ENCODE data around the gene ARRDC2. TPM values are rescaled to one million over a fixed set of nuclear protein-coding genes. Genes with fewer than 3 reads are reported as not detected.

Gene ARRDC2
- polyA plus RNA-seq, 4 donors, result 4.4 to 5.8 (median 4.7) TPM

DNA sequence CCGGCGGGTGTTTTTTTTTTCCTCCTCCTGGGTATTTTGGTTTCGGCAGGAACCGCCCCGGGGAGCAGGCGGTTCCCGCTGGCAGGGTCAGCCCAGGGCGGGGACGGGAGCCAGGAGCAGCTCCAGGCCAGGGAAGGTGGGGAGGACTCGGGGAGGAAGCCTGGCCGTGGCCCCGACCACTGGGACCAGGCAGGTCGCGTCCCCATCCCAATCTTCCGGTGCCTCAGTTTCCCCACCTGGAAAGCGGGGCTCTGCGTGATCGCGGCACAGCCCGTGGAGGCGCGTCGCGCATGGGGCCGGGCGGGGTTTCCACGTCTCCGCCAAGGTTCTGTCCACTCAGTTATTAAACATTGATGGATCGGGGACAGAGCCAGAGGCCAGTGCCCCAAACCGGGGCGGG lies 43.9 kb downstream of the ARRDC2 start:
- no peak for DNase-seq (ENCODE audit: low read depth in 4 of 4, low spot score in 3 of 4)

GRCh38 chr19:18053576-18054219 lies 45.7 kb downstream of the ARRDC2 start:
- no peak for DNase-seq (ENCODE audit: low read depth in 4 of 4, low spot score in 3 of 4)

- no peak for DNase-seq (ENCODE audit: low read depth in 4 of 4, low spot score in 3 of 4)
Measured at GRCh38 chr19:18055967-18056366, 48.0 kb downstream of the ARRDC2 start.

- no peak for DNase-seq (ENCODE audit: low read depth in 4 of 4, low spot score in 3 of 4)
Measured at GRCh38 chr19:18057557-18057956, 49.6 kb downstream of the ARRDC2 start.

DNA sequence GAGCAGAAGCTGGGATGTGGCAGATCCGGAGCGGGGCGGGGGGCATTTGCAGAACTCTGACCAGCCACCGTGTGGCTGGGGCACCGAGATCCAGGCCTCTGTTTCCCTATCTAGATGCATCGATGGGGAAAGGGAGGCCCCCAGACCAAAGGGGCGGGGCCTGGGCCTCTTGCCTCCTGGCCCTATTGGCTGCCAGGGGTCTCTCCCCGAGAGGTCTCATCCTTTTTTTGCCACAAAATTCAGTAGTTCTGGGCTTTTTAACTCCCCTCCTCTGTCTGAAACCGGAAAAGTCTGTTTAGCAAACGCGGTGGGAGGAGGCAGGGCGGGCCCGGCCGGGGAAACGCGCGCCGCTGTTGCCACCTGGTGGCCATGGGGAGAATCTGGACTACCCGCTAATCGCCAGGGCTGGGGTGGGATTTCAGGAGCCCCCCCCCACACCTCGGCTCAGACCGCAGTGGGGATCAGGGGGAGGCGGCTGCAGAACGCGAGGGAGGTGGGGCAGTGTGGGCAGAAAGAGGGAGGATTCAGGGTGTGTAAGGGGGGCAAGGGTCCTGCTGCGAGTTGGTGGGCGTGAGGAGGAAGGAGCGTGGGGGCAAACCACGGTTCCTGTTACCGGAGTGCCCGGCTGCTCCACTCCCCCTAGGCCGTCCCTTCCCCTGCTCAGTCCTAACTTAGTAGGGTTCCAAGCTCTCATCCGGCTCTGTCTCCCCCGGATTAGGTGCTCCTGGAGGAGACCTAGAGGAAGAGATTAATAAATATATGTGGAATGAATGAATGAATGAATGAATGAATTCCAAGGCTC lies 50.4 kb downstream of the ARRDC2 start:
- DNase-seq (ENCODE audit: low read depth in 4 of 4, low spot score in 3 of 4), result peak; percentile 65 to 69 (median 66)

GRCh38 chr19:18059297-18059696 lies 51.3 kb downstream of the ARRDC2 start:
- no peak for DNase-seq (ENCODE audit: low read depth in 4 of 4, low spot score in 3 of 4)

DNA sequence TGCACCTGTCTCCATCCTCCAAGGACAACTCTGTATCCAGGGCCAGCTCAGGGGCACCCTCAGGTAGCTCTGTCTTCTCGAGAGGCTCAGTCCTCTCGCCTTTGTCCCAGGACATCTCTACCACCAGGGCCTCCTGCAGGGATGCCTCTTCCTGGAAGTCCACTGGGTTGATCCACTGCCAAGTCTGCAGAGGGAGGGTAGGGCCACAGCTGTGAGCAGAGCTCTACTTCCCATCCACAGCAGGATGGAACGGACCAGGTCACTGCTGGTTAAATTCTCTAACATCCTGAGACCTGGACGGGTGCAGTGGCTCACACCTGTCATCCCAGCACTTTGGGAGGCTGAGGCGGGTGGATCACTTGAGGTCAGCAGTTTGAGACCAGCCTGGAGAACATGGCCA lies 51.9 kb downstream of the ARRDC2 start:
- DNase-seq (ENCODE audit: low read depth in 4 of 4, low spot score in 3 of 4), result no peak

GRCh38 chr19:18060472-18060871 lies 52.5 kb downstream of the ARRDC2 start:
- no peak for DNase-seq (ENCODE audit: low read depth in 4 of 4, low spot score in 3 of 4)

GRCh38 chr19:18062028-18062427 lies 54.1 kb downstream of the ARRDC2 start:
- DNase-seq (ENCODE audit: low read depth in 4 of 4, low spot score in 3 of 4), result no peak

GRCh38 chr19:18063463-18063862 lies 55.5 kb downstream of the ARRDC2 start:
- no peak for DNase-seq (ENCODE audit: low read depth in 4 of 4, low spot score in 3 of 4)

Other genes starting within 250 kb of the ARRDC2 start
- gene B3GNT3, start 213.0 kb upstream of the ARRDC2 start, polyA plus RNA-seq (ENCODE audit: insufficient read length in 4 of 4), result 10 to 100 TPM in 1 of 4 donors, 1 to 10 TPM in 3; 3.9 to 13.5 (median 7.2) TPM
- gene INSL3, start 186.7 kb upstream of the ARRDC2 start, polyA plus RNA-seq (ENCODE audit: insufficient read length in 4 of 4), result under 1 TPM in 3 of 4 donors, not detected in 1; 0.19 to 0.54 (median 0.22) TPM
- 1 to 10 TPM; 2.1 to 3.6 (median 3.0) TPM for gene JAK3, start 160.2 kb upstream of the ARRDC2 start, polyA plus RNA-seq (ENCODE audit: insufficient read length in 4 of 4)
- gene RPL18A, start 148.3 kb upstream of the ARRDC2 start, polyA plus RNA-seq (ENCODE audit: insufficient read length in 4 of 4), result 1,000 to 10,000 TPM in 1 of 4 donors, 100 to 1,000 TPM in 3; 830 to 1,276 (median 861) TPM
- gene SLC5A5, start 136.2 kb upstream of the ARRDC2 start, polyA plus RNA-seq (ENCODE audit: insufficient read length in 4 of 4), result under 1 TPM in 3 of 4 donors, not detected in 1; 0.04 to 0.06 (median 0.05) TPM
- 10 to 100 TPM; 50.8 to 96.8 (median 54.8) TPM for gene CCDC124, start 75.2 kb upstream of the ARRDC2 start, polyA plus RNA-seq (ENCODE audit: insufficient read length in 4 of 4)
- 1 to 10 TPM; 4.4 to 7.3 (median 4.9) TPM for gene KCNN1, start 41.1 kb upstream of the ARRDC2 start, polyA plus RNA-seq (ENCODE audit: insufficient read length in 4 of 4)
- under 1 TPM; 0.13 to 0.46 (median 0.19) TPM for gene IL12RB1, start 78.8 kb downstream of the ARRDC2 start, polyA plus RNA-seq (ENCODE audit: insufficient read length in 4 of 4)
- gene MAST3, start 89.6 kb downstream of the ARRDC2 start, polyA plus RNA-seq (ENCODE audit: insufficient read length in 4 of 4), result 1 to 10 TPM; 3.7 to 5.5 (median 4.8) TPM
- 10 to 100 TPM; 23.1 to 34.3 (median 28.3) TPM for gene PIK3R2, start 145.0 kb downstream of the ARRDC2 start, polyA plus RNA-seq (ENCODE audit: insufficient read length in 4 of 4)
- 10 to 100 TPM; 14.7 to 21.6 (median 16.5) TPM for gene IFI30, start 165.6 kb downstream of the ARRDC2 start, polyA plus RNA-seq (ENCODE audit: insufficient read length in 4 of 4)
- gene MPV17L2, start 185.0 kb downstream of the ARRDC2 start, polyA plus RNA-seq (ENCODE audit: insufficient read length in 4 of 4), result 10 to 100 TPM in 1 of 4 donors, 1 to 10 TPM in 3; 9.2 to 12.9 (median 9.6) TPM
- gene RAB3A, start 195.9 kb downstream of the ARRDC2 start, polyA plus RNA-seq (ENCODE audit: insufficient read length in 4 of 4), result 1 to 10 TPM; 3.7 to 6.1 (median 5.4) TPM
- 1 to 10 TPM in 1 of 4 donors, under 1 TPM in 3; 0.37 to 2.3 (median 0.69) TPM for gene PDE4C, start 218.3 kb downstream of the ARRDC2 start, polyA plus RNA-seq (ENCODE audit: insufficient read length in 4 of 4)

Measured in right renal pelvis (tissue), 4 donors.